Lower lobe of right lung (tissue), 2 donors: Measurements from ENCODE around the gene COL18A1. TPM values are rescaled to one million over a fixed set of nuclear protein-coding genes. Genes with fewer than 3 reads are reported as not detected.
A peak's percentile ranks its signal among the peaks of the same experiment; 100 is the strongest.

Source experiments
- ATAC-seq, 2 donors: fragments of 200-7000 bp; cut with Tn5 transposase; one replicate each; pipeline ENCODE4 v1.9.1; 2020 to 2022; ENCODE audit warnings: mild to moderate bottlenecking in 2 of 2, moderate library complexity in 2 of 2
- DNase-seq: peaks from one replicate; pipeline ENCODE4 v3.0.0-alpha.2; 2020
- H3K27ac ChIP-seq: fragments of 200-600 bp; one replicate; pipeline ENCODE4 v1.8.0; 2022
- H3K27me3 ChIP-seq: fragments of 200-600 bp; one replicate; pipeline ENCODE4 v1.8.0; 2022; ENCODE audit warnings: low read depth
- H3K36me3 ChIP-seq: fragments of 200-600 bp; one replicate; pipeline ENCODE4 v1.8.0; 2022; ENCODE audit warnings: mild to moderate bottlenecking
- H3K4me1 ChIP-seq: fragments of 200-600 bp; one replicate; pipeline ENCODE4 v1.8.0; 2022
- H3K4me3 ChIP-seq: fragments of 200-600 bp; one replicate; pipeline ENCODE4 v1.8.0; 2022; ENCODE audit warnings: mild to moderate bottlenecking
- H3K9me3 ChIP-seq: fragments of 200-600 bp; one replicate; pipeline ENCODE4 v1.8.0; 2022
- intact Hi-C: fragments of 100-400 bp; cut with DNase I; formaldehyde crosslinking; loops from one replicate; pipeline ENCODE4 v1.11.0; 2022
- total RNA-seq: library from RNA; stranded (reverse); fragmentation: NEBNext Ultra II Directional; extraction: Animal tissue kit (Norgen Biotek cat#: 25700); gene quantifications from one replicate; pipeline ENCODE4 v1.2.1, GENCODE V29; 2021
- TF ChIP-seq, protein P1 (sequence below): fragments of 200-600 bp; IDR thresholded peaks from one replicate; pipeline ENCODE4 v1.8.0; 2022; ENCODE audit warnings: antibody characterized with exemption, mild to moderate bottlenecking
- donor health status: DM: no; HTN: yes; CAD: no; lungs with severe emphysema.

Gene COL18A1
- total RNA-seq, 1 donor from 2014 or later, result 45.1 TPM

DNA sequence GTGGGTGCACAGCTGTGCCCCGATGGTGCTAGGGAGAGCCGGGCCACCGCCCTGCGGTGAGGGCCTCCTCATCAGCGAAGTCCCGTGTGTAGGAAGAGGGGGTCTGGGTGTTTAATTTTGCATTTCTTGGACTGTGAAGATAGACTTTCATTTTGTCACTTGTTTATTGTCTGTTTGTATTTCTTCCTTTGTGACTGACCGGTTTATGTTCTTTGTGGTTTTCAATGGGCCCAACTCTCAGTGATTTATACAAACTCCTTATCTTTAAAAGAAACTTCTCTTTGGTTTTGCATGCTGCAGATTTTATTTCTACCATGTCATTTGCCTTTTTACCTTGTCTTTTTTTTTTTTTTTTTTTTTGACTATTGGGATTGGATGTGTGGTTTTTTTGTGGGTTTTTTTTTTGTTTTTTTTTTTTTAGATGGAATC is 65.1 kb downstream of the COL18A1 start:
- H3K4me1 ChIP-seq, result peaks cover 35% of the 10 kb centered on the region
- H3K9me3 ChIP-seq, result no peaks in the 10 kb centered on the region
- no peak for DNase-seq
- peak overlapping the region; percentile 11 for H3K27ac ChIP-seq
- TF ChIP-seq, protein P1, sequence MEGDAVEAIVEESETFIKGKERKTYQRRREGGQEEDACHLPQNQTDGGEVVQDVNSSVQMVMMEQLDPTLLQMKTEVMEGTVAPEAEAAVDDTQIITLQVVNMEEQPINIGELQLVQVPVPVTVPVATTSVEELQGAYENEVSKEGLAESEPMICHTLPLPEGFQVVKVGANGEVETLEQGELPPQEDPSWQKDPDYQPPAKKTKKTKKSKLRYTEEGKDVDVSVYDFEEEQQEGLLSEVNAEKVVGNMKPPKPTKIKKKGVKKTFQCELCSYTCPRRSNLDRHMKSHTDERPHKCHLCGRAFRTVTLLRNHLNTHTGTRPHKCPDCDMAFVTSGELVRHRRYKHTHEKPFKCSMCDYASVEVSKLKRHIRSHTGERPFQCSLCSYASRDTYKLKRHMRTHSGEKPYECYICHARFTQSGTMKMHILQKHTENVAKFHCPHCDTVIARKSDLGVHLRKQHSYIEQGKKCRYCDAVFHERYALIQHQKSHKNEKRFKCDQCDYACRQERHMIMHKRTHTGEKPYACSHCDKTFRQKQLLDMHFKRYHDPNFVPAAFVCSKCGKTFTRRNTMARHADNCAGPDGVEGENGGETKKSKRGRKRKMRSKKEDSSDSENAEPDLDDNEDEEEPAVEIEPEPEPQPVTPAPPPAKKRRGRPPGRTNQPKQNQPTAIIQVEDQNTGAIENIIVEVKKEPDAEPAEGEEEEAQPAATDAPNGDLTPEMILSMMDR, result no peak
- peaks cover 6% of the 10 kb centered on the region for H3K36me3 ChIP-seq
- intact Hi-C loops, result no loop called here
- H3K4me3 ChIP-seq, result no peak overlapping the region
- no peaks in the 10 kb centered on the region for H3K27me3 ChIP-seq
- ATAC-seq, result no peak

DNA sequence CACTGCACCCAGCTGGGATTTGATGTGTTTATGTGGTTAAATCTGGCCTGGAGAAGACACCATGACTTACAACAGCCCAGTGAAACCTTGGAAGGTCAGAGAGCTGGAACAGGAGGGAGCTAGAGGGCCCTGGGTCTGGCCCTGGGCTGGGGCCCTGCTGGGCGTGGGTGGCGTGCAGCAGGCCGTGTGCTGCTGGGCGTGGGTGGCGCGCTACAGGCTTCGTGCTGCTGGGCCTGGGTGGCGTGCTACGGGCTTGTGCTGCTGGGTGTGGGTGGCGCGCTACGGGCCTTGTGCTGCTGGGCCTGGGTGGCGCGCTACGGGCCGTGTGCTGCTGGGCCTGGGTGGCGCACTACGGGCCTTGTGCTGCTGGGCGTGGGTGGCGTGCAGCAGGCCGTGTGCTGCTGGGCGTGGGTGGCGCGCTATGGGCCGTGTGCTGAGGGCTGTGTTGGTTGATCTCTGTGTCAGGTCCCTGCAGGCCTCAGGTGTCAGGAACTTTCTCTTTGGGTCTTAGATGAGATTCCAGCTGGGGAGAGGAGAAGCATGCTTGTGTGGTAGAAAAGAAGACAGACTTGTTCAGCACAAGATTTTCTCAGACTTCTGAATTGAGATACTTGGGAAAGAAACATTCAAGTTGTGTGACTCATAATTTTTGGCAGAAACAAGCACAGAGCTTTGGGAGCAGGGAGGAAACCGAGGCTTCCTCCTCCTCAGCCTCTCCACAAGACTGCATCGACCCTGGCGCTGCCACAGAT is 66.0 kb downstream of the COL18A1 start:
- no peak for DNase-seq

DNA sequence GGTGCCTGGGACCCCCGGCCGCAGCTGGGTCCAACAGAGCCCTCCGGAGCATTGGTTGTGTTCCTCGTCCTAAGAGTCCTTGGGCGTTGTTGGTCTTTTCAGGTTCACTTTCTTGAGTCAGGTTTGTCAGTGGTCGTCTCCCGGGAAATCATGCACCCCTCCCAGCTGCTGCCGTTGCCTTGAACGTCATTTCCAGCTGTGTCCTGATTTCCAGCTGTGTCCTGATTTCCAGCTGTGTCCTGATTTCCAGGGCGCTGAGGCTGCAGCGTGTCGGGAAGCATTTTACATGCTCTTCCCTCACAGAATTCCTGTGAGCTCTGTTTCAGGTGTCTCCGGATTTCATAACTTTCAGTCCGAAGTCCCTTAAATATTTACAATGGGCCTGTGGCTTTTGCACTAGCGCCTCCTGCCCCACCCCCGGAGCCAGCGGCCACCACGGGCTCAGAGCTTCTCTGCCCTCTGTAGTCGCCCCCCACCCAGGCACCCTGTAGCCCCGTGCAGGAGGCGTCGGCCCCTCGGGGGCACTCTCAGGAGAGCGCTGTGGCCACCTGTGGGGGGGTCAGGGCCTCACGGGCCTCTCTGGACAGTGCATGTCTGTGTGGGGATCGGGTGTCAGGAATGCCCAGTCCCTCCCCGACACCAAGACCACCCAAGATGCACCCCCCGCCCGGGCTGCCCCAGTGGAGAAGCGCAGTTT is 66.7 kb downstream of the COL18A1 start:
- Histone ChIP-seq H3K36me3 (peaks cover 18% of the 10 kb centered on the region), H3K4me3 (no peak overlapping the region), H3K4me1 (peaks cover 35% of the 10 kb centered on the region), H3K9me3 (no peaks in the 10 kb centered on the region), H3K27ac (peak overlapping the region; percentile 81), H3K27me3 (no peaks in the 10 kb centered on the region)
- TF ChIP-seq, protein P1, result no peak
- peak; percentile 7 to 10 for ATAC-seq
- no peak for DNase-seq
- intact Hi-C loops, result no loop called here

More for the DNA sequence above, 66.0 kb downstream of the COL18A1 start:
- Histone ChIP-seq H3K36me3 (peaks cover 14% of the 10 kb centered on the region), H3K9me3 (no peaks in the 10 kb centered on the region), H3K27me3 (no peaks in the 10 kb centered on the region), H3K27ac (peak overlapping the region; percentile 81), H3K4me1 (peaks cover 35% of the 10 kb centered on the region), H3K4me3 (no peak overlapping the region)
- TF ChIP-seq, protein P1, result no peak
- intact Hi-C loops, result no loop called here
- peak; percentile 36 to 39 for ATAC-seq

DNA sequence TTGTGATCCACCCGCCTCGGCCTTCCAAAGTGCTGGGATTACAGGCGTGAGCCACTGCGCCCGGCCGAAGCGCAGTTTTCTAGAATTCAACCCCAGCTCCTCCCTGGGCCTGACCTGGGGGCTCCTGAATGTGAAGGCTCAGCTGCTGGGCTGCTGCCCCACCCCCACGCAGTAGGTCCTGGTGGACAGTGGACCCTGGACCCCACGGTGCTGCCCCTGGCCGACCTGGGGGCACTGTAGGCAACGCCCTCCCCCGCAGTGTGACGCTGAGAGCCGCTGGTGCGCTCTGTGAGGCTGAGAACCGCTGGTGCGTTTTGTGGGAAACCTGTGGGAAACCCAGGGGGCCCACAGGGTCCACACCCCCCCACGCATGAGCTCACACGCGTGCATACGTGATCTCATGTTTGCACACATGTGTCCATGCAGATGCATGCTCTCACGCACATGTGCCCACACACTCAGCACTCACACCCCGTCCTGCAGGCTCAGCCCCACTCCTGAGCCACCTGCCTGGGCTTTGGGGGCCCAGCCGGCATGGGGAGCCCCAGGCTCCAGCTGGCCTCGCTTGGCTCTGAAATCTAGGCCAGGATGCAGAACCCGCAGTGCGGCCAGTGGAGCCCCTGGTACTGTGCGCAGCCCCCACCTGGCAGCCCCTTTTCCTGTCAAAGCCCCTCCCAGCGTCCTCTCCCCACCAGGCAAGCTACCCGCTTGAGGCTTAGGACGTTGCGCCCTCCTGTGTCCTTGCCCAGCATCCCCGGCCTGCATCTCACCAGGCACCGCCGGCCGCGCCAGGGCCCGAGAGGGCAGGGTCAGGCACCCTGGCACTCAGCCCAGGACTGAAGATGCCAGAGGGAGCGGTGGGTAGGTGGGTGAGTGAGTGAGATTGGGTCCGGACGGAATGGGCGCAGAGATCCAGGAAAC is 67.7 kb downstream of the COL18A1 start:
- intact Hi-C loops, result no loop called here

More for the DNA sequence above, 67.7 kb downstream of the COL18A1 start:
- Histone ChIP-seq H3K4me1 (peaks cover 41% of the 10 kb centered on the region), H3K9me3 (no peaks in the 10 kb centered on the region), H3K27me3 (no peaks in the 10 kb centered on the region), H3K36me3 (peaks cover 23% of the 10 kb centered on the region), H3K4me3 (no peak overlapping the region), H3K27ac (no peak overlapping the region)
- TF ChIP-seq, protein P1, result no peak
- no peak for ATAC-seq
- DNase-seq, result no peak
